GM10847 (cell line): ENCODE results near the gene CHCT1.

ENCODE experiments used
- POLR2A ChIP-seq: IDR thresholded peaks from 2 replicates; pipeline ENCODE4 v1.6.1; 2011; ENCODE audit not compliant: insufficient read length; ENCODE audit errors: extremely low read depth

CHCT1 gene

DNA sequence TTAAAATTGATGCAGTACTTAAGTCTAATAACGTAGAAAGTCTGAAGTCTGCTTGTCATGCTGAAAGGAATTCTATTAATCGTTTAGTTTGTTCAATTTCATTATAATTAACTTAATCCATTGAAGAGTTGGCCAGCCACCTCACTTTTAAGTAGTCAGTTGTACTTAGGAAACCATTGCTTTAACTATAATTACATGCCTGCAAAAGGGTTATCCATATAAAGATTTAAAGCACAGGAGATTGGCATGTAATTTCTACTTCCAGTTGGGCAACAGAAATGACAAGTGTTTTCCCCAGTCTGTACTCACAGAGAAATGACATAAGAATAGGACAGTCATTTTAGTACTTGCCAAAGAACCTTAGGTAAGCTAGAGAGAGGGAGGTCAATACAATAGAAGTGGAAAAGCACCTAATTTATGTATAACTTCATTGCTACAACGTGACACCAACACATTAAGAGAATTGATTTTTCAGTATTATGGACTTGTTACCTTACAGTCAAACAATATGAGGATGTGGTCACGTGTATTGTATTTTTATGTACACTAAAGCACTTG is 26.7 kb upstream of the CHCT1 start:
- TF ChIP-seq POLR2A = no peak

DNA sequence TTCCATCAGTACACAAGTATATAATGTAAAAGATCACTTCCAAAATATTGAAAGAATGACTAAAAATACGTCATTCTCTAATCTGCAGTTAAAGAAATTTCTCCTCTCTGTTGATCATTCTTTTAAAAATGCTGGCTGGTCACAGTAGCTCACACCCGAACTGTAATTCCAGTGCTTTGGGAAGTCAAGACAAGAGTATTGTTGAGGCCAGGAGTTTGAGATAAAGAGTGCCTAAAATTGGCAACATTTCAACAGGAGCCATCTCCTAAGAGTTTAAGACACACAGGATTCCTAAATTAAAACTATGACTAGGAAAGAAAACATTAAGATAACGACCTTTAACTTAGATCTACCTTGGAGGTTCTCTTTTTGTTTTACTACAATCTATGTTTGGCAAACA is 25.9 kb upstream of the CHCT1 start:
- TF ChIP-seq POLR2A = no peak

DNA sequence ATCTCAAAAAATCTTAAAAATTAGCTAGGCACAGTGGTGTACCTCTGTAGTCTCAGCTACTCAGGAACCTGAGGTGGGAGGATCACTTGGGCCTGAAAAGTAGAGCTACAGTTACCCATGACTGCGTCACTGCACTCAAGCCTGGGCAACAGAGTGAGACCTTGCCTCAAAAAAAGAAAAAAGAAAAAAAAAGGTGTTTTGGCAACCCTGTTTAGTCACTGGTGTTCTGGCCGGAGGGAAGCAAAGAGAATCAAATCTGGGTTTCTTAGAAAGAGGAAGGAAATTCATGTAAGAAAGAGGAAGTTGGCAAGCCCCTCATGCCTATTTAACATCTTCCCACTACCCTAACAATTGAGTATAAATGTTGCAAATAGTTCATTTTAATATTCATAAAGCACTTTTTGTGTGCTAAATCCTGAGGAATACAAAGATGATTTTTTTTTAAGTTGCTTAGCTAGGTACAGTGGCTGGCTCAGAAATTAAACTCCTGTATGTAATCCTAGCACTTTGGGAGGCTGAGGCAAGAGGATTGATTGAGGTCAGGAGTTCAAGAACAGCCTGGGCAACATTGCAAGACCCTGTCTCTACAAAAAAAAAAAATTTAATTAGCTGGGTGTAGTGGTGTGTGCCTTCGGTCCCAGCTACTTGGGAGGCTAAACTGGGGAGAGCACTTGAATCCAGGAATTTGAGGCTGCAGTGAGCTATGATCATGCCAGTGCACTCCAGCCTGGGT is 23.9 kb upstream of the CHCT1 start:
- no peak for TF ChIP-seq POLR2A

DNA sequence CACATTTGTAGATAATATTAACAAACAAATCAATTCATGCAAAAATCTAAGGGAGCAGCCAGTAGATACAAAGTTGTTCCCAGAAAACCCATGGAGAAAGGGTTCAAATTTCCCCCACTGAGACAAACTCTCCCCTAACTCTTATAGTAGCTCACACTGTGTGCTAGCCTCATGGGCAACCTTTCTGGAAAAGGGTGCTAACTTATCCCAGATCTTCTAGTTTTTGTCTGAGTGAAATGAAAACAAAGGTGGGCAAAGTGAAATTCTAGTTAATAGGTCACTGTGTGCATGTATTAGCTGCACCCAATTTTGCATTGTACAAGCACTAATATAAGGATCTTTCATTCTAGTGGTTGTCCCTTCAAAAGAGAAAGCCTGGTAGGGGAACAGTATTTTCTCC is 20.5 kb upstream of the CHCT1 start:
- no peak for TF ChIP-seq POLR2A

DNA sequence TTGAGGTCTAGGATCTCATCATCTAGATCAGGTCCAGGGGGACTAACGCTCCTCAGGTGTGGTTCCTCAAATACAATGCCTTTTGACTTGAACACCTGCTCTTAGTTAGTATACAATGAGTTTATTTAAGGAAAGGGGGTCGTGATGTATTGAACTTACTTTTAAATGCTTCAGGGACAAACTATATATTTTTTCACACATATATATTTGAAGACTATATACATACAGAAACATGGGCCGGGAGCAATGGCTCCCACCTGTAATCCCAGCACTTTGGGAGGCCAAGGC is 18.8 kb upstream of the CHCT1 start:
- TF ChIP-seq POLR2A = no peak

DNA sequence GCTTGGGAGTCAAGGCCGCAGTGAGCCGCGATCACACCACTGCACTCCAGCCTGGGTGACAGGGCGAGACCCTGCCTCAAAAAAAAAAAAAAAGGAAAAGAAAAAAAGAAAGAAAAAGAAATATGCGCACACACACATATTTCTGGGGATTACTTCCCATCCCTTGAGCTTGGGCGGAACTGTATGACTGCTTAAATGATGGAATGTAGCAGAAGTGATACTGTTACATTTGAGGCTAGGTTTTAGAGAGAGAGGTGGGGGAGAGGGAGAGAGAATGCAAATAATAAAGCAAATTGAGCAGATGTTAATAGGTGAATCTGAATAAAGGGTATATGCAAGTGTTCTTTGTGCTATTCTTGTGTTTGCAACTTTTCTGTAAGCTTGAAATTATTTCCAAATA is 18.3 kb upstream of the CHCT1 start:
- no peak for TF ChIP-seq POLR2A

DNA sequence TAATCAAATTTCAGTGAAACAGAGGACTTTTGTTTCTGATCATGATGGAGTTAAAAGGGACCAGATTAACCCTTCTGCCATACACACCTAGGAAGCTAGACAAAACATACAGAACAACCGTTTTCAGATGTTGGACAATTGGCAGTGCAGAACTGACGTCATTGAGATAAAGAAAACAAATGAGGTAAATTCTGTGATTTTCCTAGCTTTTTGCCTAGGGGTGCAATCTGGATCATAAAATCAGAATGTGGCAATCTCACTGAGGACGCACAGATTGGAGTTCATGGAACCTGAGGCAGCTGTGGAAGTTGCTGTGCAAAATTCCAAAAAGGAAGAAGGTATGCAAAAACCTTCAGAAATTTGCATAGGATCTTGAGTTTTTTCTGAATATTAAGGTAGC is 15.4 kb upstream of the CHCT1 start:
- TF ChIP-seq POLR2A = no peak

DNA sequence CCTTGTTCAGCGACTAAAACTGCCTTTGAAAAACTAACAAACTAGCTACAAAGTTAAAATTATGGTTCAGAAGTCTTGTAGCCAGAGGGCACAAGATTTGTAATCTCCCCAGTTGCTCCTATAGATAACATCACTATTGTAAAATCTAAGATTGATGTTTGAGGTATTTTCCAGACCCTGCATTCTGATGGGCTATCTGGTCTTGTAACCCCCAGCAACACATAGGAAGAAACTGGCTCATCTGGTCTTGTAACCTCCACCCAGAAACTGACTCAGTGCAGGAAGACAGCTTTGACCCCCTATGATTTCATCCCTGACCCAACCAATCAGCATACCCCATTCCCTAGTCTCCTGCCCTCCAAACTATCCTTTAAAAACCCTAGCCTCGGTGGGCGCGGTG is 12.3 kb upstream of the CHCT1 start:
- TF ChIP-seq POLR2A = no peak

DNA sequence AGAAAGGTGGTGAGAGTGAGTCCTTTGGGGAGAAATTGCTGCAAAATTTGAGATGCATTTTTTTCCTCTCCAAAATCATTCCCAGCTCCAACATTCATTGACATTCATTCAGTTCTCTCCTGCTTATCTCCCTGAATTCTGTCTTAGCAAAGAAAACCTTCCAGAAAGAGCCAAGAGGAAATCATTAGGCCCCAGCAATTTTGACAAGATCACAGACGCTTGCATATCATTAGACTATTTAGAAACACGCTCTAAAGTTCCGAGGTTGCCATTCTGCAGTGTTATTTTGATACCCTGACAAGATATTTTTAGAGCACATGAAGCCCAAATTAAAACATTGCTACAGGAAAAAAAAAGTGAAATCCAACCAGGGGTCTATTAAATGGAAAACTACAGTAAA is 9.6 kb upstream of the CHCT1 start:
- no peak for TF ChIP-seq POLR2A

DNA sequence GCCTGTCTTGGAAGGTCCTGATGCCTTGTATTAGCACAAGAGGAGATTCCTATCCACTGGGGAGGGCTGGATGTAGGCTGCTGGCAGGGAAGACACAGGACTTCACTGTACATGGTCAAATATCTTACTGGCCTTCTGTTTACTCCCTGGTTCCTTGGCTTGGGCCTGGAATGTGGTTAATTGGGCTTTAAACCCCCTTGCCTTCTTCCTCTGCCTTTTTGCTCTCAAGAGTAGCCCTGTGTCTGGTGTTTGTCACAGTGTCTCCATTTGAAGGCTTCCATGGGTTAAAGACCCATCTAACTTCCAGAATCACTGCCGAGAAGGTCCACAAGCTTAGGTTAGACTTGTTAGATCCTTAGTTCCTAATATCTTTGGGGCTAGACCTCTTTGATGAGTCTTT is 7.1 kb upstream of the CHCT1 start:
- TF ChIP-seq POLR2A = no peak

DNA sequence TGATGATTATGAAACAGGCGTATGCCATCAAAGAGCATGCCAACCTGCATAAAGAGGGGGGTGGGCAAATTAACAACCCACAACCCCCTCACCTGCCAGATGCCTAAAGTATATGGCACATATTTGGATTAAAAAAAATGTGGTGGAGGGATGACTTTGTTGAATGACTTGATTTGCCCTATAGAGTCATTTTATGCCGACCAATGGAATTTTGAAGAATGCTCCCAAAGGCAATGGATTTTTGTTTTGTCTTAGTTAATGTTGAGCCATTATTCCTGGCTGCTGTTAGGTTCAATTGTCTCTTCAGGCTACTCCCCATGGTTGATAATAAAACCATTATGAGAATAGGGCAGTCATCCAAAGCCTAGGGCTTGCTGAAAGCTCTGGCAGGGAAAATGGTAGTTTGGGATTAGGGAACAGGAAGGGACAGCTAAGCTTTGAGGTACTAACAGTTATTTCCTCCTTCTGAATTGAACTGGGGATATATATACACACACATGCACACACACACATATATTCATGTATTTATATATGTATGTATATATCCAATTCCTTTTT is 5.8 kb upstream of the CHCT1 start:
- no peak for TF ChIP-seq POLR2A

DNA sequence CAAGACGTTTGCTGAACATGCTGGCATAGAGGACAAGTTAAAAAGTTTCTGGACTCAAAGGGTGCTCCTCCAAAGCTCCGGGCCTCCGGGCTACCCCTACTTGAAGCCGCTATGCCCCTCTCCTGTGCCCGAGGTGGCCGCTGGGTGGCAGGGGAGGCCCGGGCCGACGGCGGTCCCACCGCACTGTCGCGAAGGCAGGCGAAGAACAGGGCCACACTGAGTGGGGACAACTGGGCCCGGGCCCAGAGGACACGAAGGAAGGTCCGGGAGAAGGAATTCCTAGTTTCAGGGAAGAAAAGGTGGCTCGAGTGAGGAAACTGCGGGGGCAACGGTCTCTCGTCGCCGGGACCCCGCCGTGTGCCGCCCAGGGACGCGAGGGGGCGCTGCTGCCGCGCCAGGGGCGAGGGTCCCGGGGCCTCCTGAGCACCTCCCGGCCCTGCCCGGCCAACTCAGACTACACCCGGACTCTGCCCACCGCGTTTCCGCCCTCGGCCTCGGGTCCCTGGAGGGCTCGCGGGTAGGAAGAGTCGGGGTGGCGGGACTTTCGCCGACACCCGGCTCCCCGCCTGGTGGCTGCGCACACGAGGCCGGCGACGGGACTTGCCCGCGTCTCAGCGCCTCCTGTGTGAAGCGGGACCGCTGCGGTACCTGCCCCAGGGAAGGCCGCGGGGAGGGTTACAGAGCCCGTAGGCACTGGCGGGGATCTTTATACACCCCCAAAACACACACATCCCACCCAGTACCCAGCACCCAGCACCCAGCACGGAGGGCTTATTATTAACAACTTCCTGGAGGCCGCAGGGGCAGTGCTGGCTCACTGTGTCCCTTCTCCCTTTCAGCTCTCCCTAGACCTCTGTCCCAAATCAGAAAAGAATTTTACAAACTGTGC is 772 bp upstream of the CHCT1 start:
- TF ChIP-seq POLR2A = no peak

DNA sequence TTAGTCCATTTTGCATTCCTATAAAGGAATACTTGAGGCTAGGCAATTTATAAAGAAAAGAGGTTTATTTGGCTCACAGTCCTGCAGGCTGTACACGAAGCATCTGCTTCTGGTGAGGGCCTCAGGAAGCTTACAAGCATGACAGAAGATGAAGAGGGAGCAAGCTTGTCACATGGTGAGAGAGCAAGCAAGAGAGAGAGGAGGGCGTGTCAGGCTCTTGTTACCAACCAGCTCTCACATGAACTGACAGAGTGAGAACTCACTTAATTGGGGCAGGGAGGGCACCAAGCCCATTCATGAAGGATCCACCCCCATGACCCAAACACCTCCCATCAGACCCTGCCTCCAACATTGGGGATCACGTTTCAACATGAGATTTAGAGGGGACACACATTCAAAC is 1.6 kb downstream of the CHCT1 start:
- TF ChIP-seq POLR2A = no peak

DNA sequence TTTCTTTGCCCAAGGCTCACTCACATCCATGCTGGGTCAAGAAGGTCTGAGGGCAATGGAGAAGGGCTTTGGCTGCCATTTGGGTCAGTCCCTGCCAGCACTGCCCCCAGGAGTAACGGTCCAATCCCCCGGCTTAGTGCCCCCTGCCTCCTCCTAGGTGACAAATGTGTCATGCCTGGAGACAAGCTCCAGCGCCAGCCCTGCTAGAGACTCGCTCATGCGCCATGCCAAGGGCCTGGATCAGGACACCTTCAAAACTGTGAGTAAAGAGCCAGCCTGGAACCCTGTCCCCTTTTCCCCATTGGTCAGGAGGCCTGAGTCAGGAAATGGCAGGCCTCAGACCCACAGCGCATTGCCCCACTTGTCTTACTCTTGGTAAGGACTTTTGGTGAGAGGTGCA is 3.3 kb downstream of the CHCT1 start:
- no peak for TF ChIP-seq POLR2A

DNA sequence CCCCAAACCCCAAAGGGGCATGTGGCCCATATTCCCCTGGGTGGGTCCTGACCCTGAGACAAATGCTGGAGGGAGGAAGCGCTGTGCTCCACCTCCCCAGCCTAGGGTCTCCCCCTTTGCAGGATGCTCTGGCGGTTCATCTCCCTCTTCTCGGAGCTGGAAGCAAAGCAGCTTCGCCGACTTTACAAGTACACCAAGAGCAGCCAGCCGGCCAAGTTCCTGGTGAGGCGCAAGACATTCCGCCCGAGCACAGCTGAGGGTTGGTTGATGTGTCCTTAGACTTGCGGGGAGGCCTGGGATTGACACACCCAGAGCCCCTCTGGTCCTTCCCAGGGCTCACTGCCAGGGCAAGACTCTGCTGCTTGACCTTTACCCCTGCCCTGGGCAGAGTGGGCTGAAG is 4.3 kb downstream of the CHCT1 start:
- no peak for TF ChIP-seq POLR2A

DNA sequence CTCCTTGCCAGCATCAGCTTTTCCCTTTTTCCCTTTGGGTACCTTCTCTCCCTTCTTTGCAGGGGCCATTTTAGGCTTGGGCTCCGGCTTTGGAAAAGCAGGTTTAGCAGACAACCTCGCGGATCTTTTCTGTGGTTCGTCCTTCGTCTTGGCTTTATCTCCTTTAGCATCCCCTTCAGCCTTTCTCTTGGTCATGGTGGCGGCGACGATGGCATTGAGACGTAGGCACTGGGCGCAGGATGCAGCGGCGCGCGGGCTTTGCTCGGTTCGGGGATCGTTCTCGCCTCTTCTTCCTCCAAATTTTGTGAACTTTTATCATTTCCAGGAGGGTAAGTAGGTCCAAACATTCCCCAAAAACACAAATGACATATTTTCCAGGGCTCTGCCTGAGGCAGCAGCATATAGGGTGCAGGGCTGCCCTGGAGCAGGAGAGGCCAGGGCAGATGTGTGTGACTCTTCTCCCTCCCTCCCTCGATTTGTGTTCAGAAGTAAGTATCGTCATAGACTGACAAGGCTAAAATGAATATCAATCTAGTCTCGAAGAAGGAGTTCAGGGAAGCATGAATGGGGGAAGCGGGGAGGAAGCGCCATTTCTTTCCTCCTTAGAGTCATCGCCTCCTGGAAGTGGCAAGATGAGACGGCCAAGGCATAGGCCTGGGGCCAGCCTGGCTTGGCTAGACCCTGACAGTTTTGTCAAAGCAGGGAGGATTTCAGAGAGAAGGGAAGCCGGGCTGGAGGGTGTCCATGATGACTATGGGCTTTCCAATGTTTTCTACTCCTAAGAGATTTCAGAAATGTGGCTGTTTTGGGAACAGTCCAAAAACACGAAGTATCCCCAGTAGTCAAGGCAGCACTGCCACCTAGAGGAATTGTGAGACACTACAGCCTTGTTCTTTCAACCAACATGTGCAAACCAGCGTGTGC is 13.2 kb downstream of the CHCT1 start:
- TF ChIP-seq POLR2A = no peak

DNA sequence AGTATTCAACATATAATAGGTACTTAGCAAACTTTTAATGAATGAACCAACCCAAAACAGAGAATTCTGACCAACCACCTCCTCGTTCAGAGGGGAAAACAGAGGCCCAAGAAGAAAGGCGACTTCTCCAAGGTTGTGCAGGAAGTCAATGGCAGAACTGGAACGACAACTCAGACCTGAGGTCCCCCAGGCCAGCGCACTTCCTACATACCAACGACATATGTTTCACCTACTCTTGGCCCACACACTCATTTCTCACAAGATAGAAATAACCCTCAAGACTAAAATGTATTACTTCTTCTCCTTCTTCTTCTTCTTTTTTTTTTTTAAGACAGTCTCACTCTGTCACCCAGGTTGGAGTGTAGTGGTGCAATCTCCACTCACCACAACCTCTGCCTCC is 14.4 kb downstream of the CHCT1 start:
- TF ChIP-seq POLR2A = no peak
